HT1080 (cell line): ENCODE results near the gene PRR29. TPM values are rescaled to one million over a fixed set of nuclear protein-coding genes. Genes with fewer than 3 reads are reported as not detected.
"Not testable (repeated sequence)": the region's sequence is repeated elsewhere in the genome, so short reads cannot be mapped to it uniquely, and the experiment has no call there.

Experiments
- DNase-seq: peaks from one replicate; pipeline ENCODE4 v3.0.0-alpha.2; 2015; ENCODE audit warnings: low read depth
- total RNA-seq: library from RNA; depleted of rRNA; stranded (reverse); fragments of >200 nt; shearing (Covaris generic); gene quantifications from 2 replicates; pipeline ENCODE4 v1.2.3, GENCODE V29; 2014

The PRR29 gene
- total RNA-seq, 1 experiment from 2014 or later, result 0.08 TPM

DNA sequence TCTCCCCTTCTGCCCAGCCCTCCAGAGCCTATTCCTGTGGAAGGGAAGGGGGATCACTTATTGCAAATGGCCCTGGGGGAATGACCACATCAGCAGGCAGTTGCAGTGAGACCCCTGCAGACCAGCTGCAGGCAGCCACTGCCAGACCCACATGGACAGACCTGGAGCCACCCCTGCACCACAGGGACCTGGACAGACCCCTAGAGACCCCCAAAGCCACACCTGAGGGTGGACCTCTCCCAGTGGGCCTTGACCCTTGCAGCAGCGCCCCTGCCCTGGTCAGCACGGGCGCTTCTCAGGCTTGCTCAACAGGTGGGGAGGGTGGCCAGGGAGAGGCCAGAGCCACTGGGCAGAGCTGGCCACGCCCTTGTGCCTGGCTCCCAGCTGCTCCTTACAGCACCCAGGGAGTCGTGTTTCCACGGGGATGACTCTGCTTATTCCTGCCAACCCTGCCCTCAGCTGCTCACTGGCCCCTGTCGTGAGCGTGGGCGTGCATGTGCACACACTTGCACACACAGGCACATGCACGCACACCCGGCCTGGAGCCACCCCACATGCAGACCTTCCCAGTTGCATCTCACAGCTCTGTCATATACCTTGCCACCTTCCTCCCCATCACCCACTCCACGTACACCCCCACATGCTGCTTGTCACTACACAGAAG is 24.1 kb upstream of the PRR29 start:
- peak; percentile 38 for DNase-seq

DNA sequence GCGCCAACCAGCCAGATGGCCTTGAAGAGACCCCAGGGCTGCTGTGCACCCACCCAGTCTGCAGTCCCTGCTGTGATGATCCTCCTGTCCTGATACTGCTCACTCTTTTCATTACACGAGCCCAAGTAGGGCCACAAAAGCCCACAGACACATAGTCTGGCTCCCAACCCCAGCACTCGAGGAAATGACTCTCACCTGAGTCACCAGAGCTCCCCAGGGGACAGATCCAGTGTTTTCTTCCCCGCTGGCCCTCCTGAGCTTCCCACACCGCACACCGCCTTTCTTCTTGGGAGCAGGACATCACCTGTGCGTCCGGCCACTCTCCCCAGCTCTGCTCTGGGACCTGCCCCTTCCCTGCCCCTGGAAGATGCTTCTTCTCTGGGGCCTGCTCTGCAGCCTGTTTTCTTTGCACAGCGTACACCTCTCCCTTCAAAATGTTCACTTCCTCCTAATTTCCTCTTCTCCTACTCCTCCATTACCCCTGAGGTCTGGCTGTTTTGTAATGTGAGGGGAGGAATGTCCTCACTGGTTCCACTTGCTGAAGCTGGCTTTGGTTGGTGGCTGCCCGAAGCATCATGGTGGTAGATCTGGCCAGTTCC is 23.5 kb upstream of the PRR29 start:
- DNase-seq, result peak; percentile 88

DNA sequence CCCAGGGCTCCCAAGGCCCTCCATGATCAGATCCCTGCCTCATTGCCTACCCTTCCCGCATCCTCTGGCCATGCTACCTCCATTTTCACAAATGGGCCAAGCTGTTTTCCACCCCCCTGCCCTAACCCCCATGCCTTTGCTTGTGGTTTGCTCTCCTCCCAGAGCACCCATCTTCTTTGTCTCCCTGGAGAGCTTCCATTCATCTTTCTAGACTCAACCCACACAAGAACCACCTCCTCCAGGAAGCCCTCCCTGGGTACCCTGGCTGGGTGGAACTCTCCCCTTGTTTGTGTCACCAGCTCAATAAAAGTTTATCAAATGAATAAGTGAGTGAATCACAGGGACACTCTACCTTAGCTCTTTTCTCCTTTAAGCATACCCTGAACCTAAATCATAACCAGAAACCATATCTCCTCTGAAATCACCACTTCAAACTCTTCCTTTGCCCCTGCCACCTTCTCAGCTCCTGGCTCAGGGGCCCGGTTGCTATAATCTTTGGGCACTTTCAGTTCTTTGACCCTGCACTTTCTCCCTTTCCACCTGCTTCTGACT is 22.5 kb upstream of the PRR29 start:
- DNase-seq, result no peak

DNA sequence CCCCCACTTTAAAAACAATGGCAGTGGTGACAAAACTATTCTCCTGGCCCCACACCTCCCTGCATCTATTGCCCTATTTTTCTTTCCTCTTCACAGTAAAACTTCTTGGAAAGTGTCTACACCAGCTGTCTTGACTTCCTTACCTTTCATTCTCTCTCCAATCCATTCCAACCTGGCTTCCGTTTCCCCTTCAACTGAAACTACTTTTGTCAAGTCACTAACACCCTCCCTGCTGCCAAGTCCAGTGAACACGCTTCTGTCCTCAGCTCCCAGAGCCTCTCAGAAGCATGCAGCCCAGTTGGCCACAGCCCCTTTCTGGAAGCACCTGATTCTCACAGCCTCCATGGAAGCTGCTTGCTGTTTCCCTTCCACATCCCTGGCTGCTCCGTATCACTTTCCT is 21.4 kb upstream of the PRR29 start:
- no peak for DNase-seq

DNA sequence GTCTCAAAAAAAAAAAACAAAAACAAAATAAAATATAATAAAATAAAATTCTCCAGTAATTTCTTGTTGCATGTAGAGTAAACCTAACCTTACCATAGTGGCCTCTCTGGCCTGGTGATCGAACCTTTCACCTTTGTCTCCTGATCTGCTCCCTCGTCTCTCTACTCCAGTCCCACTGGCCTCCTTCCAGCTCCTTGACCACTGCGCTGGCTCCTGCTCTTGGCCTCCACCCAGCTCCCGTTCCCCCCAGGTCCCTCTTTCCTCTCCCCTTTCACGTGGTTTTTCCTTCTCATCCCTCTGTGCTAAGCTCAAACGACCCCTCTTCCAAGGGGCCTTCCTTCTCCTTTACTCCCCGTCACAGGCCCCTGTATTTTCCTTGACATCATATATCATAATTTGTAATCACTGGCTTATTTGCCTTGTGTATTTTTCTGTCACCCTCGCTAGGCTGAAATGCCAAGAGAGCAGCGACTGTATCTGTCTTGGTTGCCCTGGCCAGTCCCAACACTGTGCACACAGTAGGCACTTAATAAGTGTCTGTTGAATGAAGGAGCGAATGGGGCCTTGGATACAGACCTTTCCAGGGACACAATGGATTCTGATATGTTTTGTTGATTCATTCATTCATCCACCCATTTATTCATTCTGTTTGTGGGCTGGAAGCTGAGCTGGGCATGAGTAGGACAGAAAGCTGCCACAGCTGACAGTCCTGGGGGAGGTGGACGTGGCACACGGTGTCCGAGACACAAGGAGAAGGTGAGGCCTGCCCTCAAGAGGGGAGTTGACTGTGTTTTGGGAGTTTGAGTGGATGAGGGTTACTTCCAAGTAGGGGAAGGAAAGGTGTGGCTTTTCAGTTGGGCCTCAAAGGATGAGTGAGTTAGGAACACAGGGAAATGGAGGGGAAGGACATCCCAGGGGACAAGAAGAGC is 19.6 kb upstream of the PRR29 start:
- no peak for DNase-seq

DNA sequence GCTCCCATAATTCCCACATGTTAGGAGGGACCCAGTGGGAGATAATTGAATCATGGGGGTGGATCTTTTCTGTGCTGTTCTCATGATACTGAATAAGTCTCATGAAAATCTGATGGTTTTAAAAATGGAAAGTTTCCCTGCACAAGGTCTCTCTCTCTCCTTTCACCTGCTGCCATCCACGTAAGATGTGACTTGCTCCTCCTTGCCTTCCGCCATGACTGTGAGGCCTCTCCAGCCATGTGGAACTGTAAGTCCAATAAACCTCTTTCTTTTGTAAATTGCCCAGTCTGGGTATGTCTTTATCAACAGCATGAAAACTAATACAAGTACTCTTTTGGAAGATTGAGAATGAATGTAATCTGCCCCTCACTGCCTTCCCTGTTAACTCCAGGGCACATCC is 15.5 kb upstream of the PRR29 start:
- not testable (repeated sequence) for DNase-seq

DNA sequence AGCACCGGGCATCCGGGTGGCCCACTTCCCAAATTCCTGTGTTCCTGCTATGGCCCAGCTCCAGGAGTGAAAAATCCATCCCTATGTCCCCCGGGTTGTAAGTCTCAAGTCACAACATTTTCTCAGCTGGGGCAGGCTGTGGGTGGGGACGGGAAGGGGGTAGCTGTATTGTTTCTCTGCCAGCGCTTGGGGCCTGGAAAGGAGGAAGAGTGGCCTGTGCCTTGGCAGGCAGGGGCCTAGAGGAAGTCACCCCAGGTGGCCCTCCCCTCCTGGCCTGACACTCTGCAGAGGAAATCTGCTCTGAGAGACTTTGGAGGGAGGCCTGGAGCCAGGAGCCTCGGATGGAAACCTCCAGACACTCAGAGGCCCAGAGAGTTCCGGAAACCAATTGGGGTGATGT is 14.8 kb upstream of the PRR29 start:
- no peak for DNase-seq

DNA sequence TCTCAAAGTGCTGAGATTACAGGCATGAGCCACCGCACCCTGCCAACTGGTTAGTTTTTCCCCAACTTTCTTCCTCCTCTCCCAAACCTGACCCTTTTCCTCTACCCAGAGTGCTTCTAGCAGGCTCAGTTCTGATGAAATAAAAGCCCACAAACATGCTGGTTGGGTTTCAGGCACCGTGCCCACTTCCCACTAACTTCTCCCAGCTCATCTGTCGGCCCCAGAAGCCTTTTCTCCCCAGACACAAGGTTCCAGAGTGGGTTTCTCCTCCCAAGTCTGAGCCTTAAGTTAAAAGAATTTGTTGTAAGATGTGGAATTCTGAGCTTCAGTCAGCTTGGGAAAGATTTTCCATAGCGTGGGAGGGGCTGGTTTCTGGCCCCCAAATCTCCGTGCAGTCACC is 13.9 kb upstream of the PRR29 start:
- DNase-seq, result no peak

DNA sequence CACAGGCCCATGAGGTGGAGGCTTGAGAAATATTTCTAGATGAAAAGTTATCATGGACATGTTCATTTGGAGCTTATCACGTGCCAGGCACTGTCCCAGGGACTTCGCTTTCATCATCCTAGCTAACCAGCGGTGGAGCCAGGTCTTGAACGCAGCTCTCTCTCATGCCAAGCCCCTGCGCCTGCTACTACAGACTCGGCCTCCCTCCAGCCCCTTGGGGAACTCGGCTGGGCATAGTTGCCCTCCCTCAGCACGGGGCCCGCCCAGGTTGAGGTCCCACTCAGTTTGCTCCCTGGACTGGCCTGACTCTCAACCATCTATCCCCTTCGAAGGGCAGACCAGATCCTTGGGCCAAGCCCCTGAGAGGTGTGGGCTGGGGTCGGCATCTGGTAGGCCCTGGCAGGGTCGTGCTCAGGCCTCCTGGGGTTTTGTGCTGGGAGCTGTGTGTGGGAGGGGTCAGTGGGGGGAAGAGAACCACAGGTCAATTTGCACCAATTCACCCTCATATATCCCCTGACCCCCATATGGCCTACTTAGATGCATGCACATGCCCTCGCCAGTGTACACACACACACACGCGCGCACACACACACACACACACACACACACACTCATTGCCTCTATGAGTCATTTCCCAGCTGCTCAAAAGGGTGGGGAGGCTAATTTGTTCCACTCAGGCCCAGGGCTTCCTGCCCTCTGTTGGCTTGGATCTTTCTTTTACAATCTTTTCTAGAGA is 13.3 kb upstream of the PRR29 start:
- DNase-seq, result peak; percentile 86

DNA sequence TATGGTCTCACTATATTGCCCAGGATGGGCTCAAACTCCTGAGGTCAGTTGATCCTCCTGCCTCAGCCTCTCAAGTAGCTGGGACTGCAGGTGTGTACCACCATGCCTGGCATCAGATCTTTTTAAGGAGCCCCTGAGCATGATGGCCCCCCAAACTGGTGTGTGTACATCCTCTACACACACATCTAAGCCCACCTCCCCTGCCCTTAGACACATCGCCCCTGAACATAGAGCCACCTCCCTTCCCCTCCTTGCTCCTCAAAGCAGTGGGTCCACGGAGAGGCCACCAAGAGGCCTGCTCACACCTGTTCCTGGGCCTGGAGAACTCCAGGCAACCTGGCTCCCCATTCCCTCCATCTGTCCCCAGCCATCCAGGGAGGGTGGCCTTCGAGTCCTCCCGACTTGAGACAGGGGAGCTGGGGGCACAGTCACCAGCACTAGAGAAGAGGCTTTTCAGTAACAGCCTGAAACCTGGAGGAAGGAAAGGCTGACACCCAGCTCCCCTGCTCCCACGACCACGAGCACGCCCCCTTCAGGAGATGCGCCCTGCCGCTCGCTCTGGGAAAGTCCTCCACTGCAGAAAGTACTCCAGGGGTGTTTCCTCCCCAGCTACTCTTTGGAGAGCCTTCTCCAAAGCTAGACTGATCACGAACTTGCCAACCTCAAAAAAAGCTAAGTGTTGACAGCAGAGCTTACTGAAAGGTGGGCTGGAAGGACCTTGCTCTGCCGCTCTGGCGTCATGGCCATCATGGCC is 12.6 kb upstream of the PRR29 start:
- DNase-seq, result no peak

DNA sequence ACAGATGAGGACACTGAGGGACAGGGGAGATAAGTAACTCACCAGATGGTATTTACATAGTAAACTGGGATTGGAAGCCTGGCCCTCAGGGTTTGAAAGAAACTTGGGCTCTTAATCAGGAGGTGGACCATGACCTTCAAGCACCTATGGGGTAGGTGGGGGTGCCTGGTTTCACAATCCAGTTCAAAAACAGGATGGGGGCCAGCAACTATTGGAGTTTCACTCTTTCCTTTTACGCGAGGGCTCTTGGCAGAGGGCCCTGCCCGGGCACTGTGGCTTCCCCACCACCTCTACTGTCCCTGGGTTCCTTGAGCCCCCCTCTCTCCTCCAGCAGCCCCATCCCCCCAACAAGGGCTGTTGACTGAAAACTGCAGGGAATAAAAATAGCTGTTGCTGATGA is 11.3 kb upstream of the PRR29 start:
- DNase-seq, result no peak

DNA sequence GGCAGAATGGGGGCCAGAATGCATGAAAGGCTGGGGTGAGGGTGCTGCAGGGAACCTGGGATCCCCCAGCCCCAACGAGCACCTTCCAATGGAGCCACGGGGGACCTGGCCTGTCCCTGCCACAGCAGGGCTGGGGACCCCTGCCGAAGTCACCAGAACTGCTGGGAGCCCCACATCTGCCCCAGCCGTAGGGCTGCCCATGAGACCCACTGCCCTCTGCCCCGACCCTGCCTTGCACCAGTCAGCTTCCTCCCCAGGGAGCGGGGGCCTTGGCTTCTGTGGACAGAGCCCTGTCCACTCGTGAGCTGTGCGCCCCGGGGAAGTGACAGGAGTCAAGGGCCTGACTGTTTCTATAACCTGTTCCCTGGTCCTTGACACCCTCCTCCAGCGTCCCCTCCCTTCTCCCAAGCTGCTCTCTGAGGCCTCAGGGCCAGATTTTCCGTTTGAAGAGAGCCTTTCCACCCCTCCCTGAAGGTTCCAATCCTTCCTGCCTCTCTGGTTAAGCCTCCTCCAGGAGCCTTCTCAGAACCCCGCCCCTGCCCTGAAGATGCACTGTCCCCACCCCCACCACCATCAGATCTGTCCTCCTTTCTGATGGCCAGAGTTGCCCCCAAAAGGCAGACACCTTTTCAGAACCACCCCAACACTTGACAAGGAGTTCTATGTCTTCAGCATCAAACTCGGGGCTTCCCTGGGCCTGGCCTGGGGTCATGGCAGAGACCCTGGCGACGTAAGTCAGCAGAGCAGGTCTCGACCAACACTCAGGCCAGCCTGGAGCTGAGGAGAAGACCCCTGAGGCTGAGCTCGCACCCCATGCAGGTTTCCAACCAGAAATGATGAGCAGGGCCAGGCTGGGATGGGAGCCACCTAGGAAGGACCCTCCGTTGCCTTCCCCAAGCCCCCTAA is 10.7 kb upstream of the PRR29 start:
- no peak for DNase-seq

DNA sequence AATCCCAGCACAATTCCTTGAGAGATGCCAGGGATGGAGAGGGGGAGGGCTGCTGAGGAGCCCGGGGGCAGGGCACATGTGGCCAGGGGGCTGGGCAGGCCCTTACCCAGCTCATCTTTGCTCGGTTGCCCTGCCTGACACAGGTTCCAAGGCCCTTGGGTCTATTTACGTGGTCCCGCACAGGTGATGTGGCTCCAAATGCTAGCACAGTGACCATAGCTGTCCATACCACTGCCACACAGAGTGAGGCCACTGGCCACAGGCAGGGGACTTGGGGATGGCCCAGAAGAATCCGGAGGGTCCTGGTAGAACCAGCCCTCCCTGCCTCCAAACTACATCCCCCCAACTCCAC is 10.0 kb upstream of the PRR29 start:
- no peak for DNase-seq

DNA sequence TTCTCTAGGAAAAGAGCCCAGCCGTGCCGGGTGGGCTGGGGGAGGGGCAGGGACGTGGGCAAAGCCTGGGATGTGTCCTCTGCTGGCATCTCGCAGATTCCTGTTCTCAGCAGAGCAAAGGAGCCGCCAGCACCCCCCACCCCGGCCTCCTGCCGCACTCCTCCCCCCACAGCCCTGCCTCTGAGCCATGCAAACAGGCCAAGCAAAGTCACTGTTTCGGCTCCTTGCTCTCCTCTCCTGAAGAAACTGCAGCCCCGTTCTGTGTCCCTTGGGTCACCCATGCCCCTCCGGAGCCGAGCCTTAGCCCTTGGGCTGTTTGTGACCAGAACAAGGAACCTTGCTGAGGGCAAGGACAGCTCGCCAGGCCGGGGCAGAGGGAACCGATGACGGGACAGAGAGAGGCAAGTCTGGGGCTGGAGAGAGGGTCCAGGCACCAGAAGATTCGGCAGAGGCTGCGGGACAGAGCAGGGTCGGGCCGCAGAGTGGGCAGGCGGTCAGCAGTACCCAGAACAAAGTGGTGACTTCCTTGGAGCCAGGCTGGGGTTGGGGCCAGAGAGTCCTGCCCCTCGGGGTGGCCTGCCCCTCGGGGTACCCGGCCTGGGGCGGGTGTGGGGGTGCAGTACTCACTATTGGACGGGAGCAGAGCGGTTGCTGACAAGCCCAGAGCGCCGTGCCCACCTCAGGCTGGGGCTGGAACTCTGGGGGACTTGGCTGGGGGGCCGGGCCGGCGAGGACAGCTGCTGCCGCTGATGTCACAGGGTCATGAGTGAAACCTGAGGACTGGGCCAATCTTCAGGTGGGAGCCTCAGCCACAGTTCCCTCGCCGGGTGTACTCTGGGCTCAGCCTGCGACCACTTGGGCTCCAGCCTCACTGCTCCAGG is 9.2 kb upstream of the PRR29 start:
- no peak for DNase-seq

DNA sequence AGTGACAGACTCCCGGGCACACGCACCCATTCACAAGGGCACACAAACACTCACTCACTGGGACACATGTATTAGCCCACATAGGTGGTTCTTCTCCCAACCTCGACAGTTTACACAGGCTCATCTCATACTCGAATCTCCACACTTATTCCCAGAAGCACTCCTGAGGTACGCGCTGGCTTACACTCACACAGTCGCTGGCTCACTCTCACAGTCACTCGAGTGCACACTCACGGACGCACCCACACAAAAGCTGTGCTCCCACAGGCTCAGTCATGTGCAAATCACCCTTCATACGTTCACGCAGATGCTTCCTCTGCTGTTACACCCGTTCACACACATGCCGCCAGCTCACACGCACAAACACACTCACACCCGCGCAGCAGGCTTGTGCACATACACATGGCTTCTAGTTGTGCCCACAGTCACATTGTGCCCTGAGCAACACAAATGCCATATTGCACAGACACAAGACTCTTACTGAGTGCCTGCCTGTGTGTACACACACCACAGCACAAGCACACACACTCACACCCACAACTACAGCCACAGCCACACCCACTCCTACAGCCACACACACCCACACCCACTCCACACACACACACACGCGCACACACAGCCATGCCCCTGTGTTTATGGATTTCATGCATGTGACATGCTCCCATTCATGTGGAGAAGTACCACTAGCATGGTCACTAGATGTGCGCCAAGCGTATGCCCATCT is 8.4 kb upstream of the PRR29 start:
- DNase-seq, result no peak

DNA sequence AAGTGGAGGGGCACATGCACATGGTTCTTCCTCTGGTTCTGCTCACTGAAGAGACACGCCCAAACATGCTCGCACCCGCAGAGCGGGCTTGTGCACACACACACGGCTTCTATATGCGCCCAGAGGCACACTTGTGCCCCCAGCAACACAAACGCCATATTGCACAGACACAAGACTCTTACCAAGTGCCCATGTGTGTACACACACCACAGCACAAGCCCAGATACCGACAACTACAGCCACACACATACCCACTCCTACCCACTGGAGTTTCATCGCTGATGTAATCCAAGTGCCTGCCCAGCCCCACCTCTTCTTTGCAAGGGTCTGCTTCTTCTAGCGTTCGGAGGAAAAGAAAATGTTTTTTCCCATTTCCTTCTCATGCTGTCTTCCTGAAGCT is 6.5 kb upstream of the PRR29 start:
- no peak for DNase-seq

DNA sequence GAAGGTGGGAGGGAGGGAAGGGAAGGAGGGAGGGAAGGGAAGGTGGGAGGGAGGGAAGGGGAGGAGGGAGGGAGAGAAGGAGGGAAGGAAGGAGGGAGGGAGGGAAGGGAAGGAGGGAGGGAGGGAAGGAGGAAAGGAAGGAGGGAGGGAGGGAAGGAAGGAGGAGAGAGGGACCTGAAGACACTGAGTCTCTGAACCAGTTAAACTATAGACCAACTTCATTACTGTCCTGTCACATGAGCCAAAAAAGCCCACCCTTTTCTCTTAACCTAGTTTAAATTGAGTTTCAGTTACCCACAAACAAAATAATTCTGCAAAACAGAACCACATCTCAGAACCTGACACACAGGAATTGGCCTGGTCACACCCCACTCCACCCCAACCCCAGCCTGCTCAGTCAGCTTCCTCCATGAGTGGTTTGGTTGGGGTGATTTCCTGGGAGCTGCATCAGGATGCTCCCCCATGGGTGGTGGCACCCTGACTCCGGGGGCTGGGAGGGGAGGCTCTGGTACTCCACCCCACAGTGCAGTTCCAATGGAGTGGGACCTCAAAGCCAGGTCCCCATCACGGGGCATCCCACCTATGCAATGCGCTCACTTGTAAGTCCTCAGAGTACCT is 4.7 kb upstream of the PRR29 start:
- no peak for DNase-seq

DNA sequence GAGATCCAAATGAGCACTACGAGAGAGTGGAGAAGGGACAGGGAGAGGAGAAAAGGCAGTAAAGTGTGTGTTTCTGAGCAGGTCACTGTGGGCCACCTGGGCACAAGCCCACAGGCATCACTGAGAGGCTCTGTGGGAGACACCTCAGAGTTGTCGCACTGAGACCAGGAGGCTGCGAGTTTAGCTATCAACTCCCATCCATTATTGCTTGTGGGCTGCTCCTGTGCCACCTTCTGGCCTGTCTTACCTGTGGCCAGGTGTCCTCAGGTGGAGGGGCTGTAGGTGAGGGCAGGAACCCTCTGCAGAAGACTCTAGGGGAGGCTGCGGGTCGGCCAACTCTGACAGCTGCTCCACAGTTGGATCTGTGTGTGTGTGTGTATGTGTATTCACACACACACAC is 2.5 kb upstream of the PRR29 start:
- DNase-seq, result no peak
